NCI-H748 (cell line): ENCODE data around the gene USP6NL.
"Not testable (repeated sequence)": the region's sequence is repeated elsewhere in the genome, so short reads cannot be mapped to it uniquely, and the experiment has no call there.

Source experiments
- DNase-seq: peaks from one replicate; lab custom pipeline; 2025; ENCODE audit not compliant: unreplicated experiment; lab: John Stamatoyannopoulos, UW

Gene USP6NL

GRCh38 chr10:11611248-11612020 lies at the start of gene USP6NL:
TSS of gene USP6NL (minus strand) at chr10:11611650. CDS start at chr10:11597634, 14,016 bp downstream.
- peak; percentile 87 for DNase-seq

GRCh38 chr10:11658801-11659368 lies 47.4 kb upstream of the USP6NL start:
- no peak for DNase-seq

GRCh38 chr10:11655836-11656235 lies 44.4 kb upstream of the USP6NL start:
- DNase-seq = no peak

GRCh38 chr10:11654659-11655058 lies 43.2 kb upstream of the USP6NL start:
- no peak for DNase-seq

- DNase-seq = no peak
Measured at GRCh38 chr10:11653758-11654471, 42.5 kb upstream of the USP6NL start.

- DNase-seq = no peak
Measured at GRCh38 chr10:11647676-11648075, 36.2 kb upstream of the USP6NL start.

GRCh38 chr10:11646450-11646849 lies 35.0 kb upstream of the USP6NL start:
- DNase-seq = no peak

- DNase-seq = no peak
Measured at GRCh38 chr10:11643039-11643438, 31.6 kb upstream of the USP6NL start.

- no peak for DNase-seq
Measured at GRCh38 chr10:11642566-11642965, 31.1 kb upstream of the USP6NL start.

- peak; percentile 24 for DNase-seq
Measured at GRCh38 chr10:11639849-11640764, 28.7 kb upstream of the USP6NL start.

GRCh38 chr10:11639362-11639761 lies 27.9 kb upstream of the USP6NL start:
- DNase-seq = no peak

- DNase-seq = no peak
Measured at GRCh38 chr10:11638055-11638698, 26.7 kb upstream of the USP6NL start.

GRCh38 chr10:11636697-11637303 lies 25.4 kb upstream of the USP6NL start:
- no peak for DNase-seq

- no peak for DNase-seq
Measured at GRCh38 chr10:11631890-11632587, 20.6 kb upstream of the USP6NL start.

- no peak for DNase-seq
Measured at GRCh38 chr10:11631291-11631690, 19.8 kb upstream of the USP6NL start.

- no peak for DNase-seq
Measured at GRCh38 chr10:11629731-11630130, 18.3 kb upstream of the USP6NL start.

GRCh38 chr10:11627941-11628340 lies 16.5 kb upstream of the USP6NL start:
- not testable (repeated sequence) for DNase-seq

- DNase-seq = peak; percentile 13
Measured at GRCh38 chr10:11626071-11626470, 14.6 kb upstream of the USP6NL start.

GRCh38 chr10:11625019-11625735 lies 13.7 kb upstream of the USP6NL start:
- DNase-seq = no peak
